ENCODE data around the gene ENO3. TPM values are rescaled to one million over a fixed set of nuclear protein-coding genes. Genes with fewer than 3 reads are reported as not detected.
"Not testable (repeated sequence)": the region's sequence is repeated elsewhere in the genome, so short reads cannot be mapped to it uniquely, and the experiment has no call there.

The ENO3 gene
- total RNA-seq, 3 donors from 2014 or later: 8.6 to 12.4 (median 10.1) TPM

DNA sequence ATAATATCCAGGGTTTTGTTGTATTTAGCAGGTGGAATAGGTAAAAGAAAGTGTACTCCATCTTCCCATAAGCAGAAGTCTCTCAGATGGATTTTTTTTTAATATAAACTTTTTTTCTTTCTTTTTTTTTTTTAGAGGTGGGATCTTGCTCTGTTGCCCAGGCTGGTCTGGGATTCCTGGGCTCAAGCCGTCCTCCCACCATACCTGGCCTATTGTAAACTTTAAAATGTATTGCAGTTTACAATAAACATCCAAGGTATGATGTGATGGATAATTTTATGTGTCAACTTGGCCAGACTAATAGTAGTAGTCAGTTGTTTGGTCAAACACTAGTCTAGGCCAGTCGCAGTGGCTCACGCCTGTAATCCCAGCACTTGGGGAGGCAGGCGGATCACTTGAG, 29.6 kb upstream of the ENO3 start:
- intact Hi-C loops (cut with DNase I, micrococcal nuclease): no loop called here
- H3K36me3 ChIP-seq (ENCODE audit: low read depth): no peaks in the 10 kb centered on the region
- no peaks in the 10 kb centered on the region for H3K4me1 ChIP-seq (ENCODE audit: low read depth)
- no peaks in the 10 kb centered on the region for H3K9me3 ChIP-seq
- DNase-seq: peak in 2 of 3 donors; percentile 7 to 8
- TF ChIP-seq, protein P1, sequence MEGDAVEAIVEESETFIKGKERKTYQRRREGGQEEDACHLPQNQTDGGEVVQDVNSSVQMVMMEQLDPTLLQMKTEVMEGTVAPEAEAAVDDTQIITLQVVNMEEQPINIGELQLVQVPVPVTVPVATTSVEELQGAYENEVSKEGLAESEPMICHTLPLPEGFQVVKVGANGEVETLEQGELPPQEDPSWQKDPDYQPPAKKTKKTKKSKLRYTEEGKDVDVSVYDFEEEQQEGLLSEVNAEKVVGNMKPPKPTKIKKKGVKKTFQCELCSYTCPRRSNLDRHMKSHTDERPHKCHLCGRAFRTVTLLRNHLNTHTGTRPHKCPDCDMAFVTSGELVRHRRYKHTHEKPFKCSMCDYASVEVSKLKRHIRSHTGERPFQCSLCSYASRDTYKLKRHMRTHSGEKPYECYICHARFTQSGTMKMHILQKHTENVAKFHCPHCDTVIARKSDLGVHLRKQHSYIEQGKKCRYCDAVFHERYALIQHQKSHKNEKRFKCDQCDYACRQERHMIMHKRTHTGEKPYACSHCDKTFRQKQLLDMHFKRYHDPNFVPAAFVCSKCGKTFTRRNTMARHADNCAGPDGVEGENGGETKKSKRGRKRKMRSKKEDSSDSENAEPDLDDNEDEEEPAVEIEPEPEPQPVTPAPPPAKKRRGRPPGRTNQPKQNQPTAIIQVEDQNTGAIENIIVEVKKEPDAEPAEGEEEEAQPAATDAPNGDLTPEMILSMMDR (IDR thresholded peaks at IDR 0.05): no peak
- no peak overlapping the region for H3K4me3 ChIP-seq
- no peak for ATAC-seq

DNA sequence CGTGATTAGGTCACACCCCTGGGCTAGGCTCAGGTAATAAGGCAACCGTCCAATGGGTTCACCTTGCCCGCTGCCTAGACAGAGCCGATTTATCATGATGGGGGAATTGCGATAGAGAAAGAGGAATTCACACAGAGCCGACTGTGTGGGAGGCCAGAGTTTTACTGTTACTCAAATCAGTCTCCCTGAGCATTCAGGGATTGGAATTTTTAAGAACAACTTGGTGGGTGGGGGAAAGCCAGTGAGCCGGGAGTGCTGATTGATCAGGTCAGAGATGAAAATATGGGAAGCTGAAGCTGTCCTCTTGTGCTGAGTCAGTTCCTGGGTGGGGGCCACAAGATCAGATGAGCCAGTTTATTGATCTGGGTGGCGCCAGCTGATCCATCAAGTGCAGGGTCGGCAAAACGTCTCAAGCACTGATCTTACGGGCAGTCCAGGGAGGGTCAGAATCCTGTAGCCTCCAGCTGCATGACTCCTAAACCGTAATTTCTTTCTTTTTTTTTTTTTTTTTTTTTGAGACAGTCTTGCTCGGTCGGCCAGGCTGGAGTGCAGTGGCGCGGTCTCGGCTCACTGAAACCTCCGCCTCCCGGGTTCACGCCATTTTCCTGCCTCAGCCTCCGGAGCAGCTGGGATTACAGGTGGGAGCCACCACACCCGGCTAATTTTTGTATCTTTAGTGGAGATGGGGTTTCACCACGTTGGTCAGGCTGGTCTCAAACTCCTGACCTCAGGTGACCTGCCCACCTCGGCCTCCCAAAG, 24.2 kb upstream of the ENO3 start:
- DNase-seq: peak in 2 of 3 donors; percentile 6 to 10
- H3K36me3 ChIP-seq (ENCODE audit: low read depth); H3K4me3 ChIP-seq; intact Hi-C loops (cut with DNase I, micrococcal nuclease); ATAC-seq; H3K9me3 ChIP-seq; H3K4me1 ChIP-seq (ENCODE audit: low read depth): not testable (repeated sequence)

DNA sequence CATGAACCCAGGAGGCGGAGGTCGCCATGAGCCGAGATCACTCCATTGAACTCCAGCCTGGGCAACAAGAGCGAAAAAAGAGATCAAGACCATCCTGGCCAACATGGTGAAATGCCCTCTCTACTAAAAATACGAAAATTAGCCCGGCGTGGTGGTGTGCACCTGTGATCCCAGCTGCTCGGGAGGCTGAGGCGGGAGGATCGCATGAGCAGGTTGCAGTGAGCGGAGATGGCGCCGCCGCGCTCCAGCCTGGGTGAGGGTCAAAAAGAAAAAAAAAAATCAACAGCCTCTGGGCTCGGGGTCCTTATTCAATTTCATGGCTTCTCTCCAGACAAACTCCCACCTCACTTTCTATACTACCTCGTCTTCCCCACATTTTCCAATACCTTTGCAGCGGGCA, 22.0 kb upstream of the ENO3 start:
- ATAC-seq (no peak), DNase-seq (peak in 1 of 3 donors; percentile 27)
- H3K36me3 ChIP-seq (ENCODE audit: low read depth): no peaks in the 10 kb centered on the region
- no peaks in the 10 kb centered on the region for H3K4me1 ChIP-seq (ENCODE audit: low read depth)
- TF ChIP-seq, protein P1 (IDR thresholded peaks at IDR 0.05): no peak
- H3K9me3 ChIP-seq: no peaks in the 10 kb centered on the region
- intact Hi-C loops (cut with DNase I, micrococcal nuclease): no loop called here
- H3K4me3 ChIP-seq: no peak overlapping the region

DNA sequence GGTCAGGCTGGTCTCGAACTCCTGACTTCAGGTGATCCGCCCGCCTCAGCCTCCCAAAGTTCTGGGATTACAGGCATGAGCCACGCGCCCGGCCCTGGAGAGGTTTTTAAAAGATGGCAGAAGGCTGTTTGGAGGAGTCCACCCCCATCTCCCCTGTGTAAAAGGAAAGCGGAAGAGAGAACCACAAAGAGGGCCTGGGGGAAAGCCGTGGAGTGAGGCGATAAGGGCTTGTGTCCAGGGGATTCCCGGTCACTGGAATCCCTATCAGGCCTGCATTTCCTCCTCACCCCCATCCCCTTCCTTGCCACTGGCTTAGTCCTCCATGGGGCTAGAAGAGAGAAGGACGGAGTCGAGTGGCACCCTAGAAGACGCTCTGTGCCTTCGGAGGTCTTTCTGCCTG, 19.0 kb upstream of the ENO3 start, which contains the start of gene GP1BA:
Gene GP1BA (plus strand): TSS at position 315 of the 400 bp plus-strand sequence. CDS start 328 bp downstream, outside the sequence.
- Histone ChIP-seq H3K4me1 (ENCODE audit: low read depth) (peaks cover 7% of the 10 kb centered on the region), H3K9me3 (no peaks in the 10 kb centered on the region), H3K4me3 (no peak within 1 kb of the TSS), H3K36me3 (ENCODE audit: low read depth) (no peaks in the 10 kb centered on the region)
- intact Hi-C loops (cut with DNase I, micrococcal nuclease): no loop called here
- TF ChIP-seq, protein P1 (IDR thresholded peaks at IDR 0.05): no peak
- ATAC-seq: no peak
- DNase-seq: peak in 1 of 3 donors; percentile 23

DNA sequence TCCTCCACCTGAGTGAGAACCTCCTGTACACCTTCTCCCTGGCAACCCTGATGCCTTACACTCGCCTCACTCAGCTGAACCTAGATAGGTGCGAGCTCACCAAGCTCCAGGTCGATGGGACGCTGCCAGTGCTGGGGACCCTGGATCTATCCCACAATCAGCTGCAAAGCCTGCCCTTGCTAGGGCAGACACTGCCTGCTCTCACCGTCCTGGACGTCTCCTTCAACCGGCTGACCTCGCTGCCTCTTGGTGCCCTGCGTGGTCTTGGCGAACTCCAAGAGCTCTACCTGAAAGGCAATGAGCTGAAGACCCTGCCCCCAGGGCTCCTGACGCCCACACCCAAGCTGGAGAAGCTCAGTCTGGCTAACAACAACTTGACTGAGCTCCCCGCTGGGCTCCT, 18.2 kb upstream of the ENO3 start:
- Histone ChIP-seq H3K36me3 (ENCODE audit: low read depth) (no peaks in the 10 kb centered on the region), H3K4me3 (no peak overlapping the region), H3K4me1 (ENCODE audit: low read depth) (peaks cover 7% of the 10 kb centered on the region), H3K9me3 (no peaks in the 10 kb centered on the region)
- TF ChIP-seq, protein P1 (IDR thresholded peaks at IDR 0.05): no peak
- DNase-seq (peak in 2 of 3 donors; percentile 14 to 49), ATAC-seq (no peak)
- intact Hi-C loops (cut with DNase I, micrococcal nuclease): no loop called here

DNA sequence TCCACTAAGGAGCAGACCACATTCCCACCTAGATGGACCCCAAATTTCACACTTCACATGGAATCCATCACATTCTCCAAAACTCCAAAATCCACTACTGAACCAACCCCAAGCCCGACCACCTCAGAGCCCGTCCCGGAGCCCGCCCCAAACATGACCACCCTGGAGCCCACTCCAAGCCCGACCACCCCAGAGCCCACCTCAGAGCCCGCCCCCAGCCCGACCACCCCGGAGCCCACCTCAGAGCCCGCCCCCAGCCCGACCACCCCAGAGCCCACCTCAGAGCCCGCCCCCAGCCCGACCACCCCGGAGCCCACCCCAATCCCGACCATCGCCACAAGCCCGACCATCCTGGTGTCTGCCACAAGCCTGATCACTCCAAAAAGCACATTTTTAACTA, 17.3 kb upstream of the ENO3 start:
- ATAC-seq (no peak), DNase-seq (peak in 1 of 3 donors; percentile 30)
- Histone ChIP-seq H3K4me1 (ENCODE audit: low read depth) (peaks cover 11% of the 10 kb centered on the region), H3K4me3 (no peak overlapping the region), H3K9me3 (no peaks in the 10 kb centered on the region), H3K36me3 (ENCODE audit: low read depth) (no peaks in the 10 kb centered on the region)
- intact Hi-C loops (cut with DNase I, micrococcal nuclease): no loop called here
- TF ChIP-seq, protein P1 (IDR thresholded peaks at IDR 0.05): no peak
